ENCODE data around the gene ZRSR2.
"Not testable (repeated sequence)": the region's sequence is repeated elsewhere in the genome, so short reads cannot be mapped to it uniquely, and the experiment has no call there.

Gene ZRSR2

DNA sequence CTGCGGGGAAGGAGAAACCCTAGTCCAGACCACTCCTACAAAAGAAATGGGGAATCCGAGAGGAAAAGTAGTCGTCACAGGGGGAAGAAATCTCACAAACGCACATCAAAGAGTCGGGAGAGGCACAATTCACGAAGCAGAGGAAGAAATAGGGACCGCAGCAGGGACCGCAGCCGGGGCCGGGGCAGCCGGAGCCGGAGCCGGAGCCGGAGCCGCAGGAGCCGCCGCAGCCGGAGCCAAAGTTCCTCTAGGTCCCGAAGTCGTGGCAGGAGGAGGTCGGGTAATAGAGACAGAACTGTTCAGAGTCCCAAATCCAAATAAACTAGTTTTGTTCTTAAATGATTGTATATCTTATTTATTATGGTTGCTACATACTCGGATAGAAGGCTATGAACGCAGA is 32.6 kb downstream of the ZRSR2 start:
- Histone ChIP-seq H2AFZ (ENCODE audit: low read depth, low read length) (no peak overlapping the region), H3K4me2 (ENCODE audit: low read length) (no peak overlapping the region), H3K36me3 (replicated peaks; ENCODE audit: low read depth, low read length) (peaks cover 22% of the 10 kb centered on the region), H3K79me2 (ENCODE audit: low read length) (no peaks in the 10 kb centered on the region), H3K9me3 (ENCODE audit: insufficient read depth, low read length) (no peaks in the 10 kb centered on the region), H3K27ac (ENCODE audit: low read length) (no peak overlapping the region), H3K4me1 (ENCODE audit: low read length) (no peaks in the 10 kb centered on the region), H3K9ac (ENCODE audit: low read length) (no peak overlapping the region), H3K27me3 (ENCODE audit: low read depth, low read length) (no peaks in the 10 kb centered on the region), H3K4me3 (ENCODE audit: low read length) (no peak overlapping the region), H4K20me1 (ENCODE audit: insufficient read depth, low read length) (no peaks in the 10 kb centered on the region)
- no peak for TF ChIP-seq EZH2phosphoT487 (IDR thresholded peaks at IDR 0.05; ENCODE audit: low read depth)
- TF ChIP-seq CTCF (IDR thresholded peaks at IDR 0.05; ENCODE audit: low read depth, low read length), result no peak

- no peaks in the 10 kb centered on the region for H3K4me1 ChIP-seq (ENCODE audit: low read length)
- H3K27ac ChIP-seq (ENCODE audit: low read length), result no peak overlapping the region
- H4K20me1 ChIP-seq (ENCODE audit: insufficient read depth, low read length), result no peaks in the 10 kb centered on the region
- no peak overlapping the region for H3K4me2 ChIP-seq (ENCODE audit: low read length)
- H3K79me2 ChIP-seq (ENCODE audit: low read length), result no peaks in the 10 kb centered on the region
- H3K27me3 ChIP-seq (ENCODE audit: low read depth, low read length), result no peaks in the 10 kb centered on the region
- H3K9me3 ChIP-seq (ENCODE audit: insufficient read depth, low read length), result no peaks in the 10 kb centered on the region
- H3K4me3 ChIP-seq (ENCODE audit: low read length), result no peak overlapping the region
- no peak overlapping the region for H3K9ac ChIP-seq (ENCODE audit: low read length)
- no peak overlapping the region for H2AFZ ChIP-seq (ENCODE audit: low read depth, low read length)
- H3K36me3 ChIP-seq (replicated peaks; ENCODE audit: low read depth, low read length), result peaks cover 23% of the 10 kb centered on the region
- TF ChIP-seq CTCF (IDR thresholded peaks at IDR 0.05; ENCODE audit: low read depth, low read length) (no peak), EZH2phosphoT487 (IDR thresholded peaks at IDR 0.05; ENCODE audit: low read depth) (no peak)
Measured at GRCh38 chrX:15825936-15826335, 35.7 kb downstream of the ZRSR2 start.

GRCh38 chrX:15829217-15829616 is 38.9 kb downstream of the ZRSR2 start:
- Histone ChIP-seq H3K36me3 (replicated peaks; ENCODE audit: low read depth, low read length) (peaks cover 18% of the 10 kb centered on the region), H3K27ac (ENCODE audit: low read length) (no peak overlapping the region), H3K27me3 (ENCODE audit: low read depth, low read length) (no peaks in the 10 kb centered on the region), H3K4me2 (ENCODE audit: low read length) (no peak overlapping the region), H4K20me1 (ENCODE audit: insufficient read depth, low read length) (no peaks in the 10 kb centered on the region), H2AFZ (ENCODE audit: low read depth, low read length) (no peak overlapping the region), H3K9me3 (ENCODE audit: insufficient read depth, low read length) (no peaks in the 10 kb centered on the region), H3K4me1 (ENCODE audit: low read length) (no peaks in the 10 kb centered on the region), H3K79me2 (ENCODE audit: low read length) (no peaks in the 10 kb centered on the region), H3K9ac (ENCODE audit: low read length) (no peak overlapping the region), H3K4me3 (ENCODE audit: low read length) (no peak overlapping the region)
- TF ChIP-seq EZH2phosphoT487 (IDR thresholded peaks at IDR 0.05; ENCODE audit: low read depth), result no peak
- no peak for TF ChIP-seq CTCF (IDR thresholded peaks at IDR 0.05; ENCODE audit: low read depth, low read length)

- not testable (repeated sequence) for H4K20me1 ChIP-seq (ENCODE audit: insufficient read depth, low read length); H3K4me1 ChIP-seq (ENCODE audit: low read length); H3K9ac ChIP-seq (ENCODE audit: low read length); H3K4me2 ChIP-seq (ENCODE audit: low read length); H3K79me2 ChIP-seq (ENCODE audit: low read length); H3K27ac ChIP-seq (ENCODE audit: low read length); H3K9me3 ChIP-seq (ENCODE audit: insufficient read depth, low read length); H3K4me3 ChIP-seq (ENCODE audit: low read length); H3K27me3 ChIP-seq (ENCODE audit: low read depth, low read length); H2AFZ ChIP-seq (ENCODE audit: low read depth, low read length)
- H3K36me3 ChIP-seq (replicated peaks; ENCODE audit: low read depth, low read length), result peaks cover 18% of the 10 kb centered on the region
Measured at GRCh38 chrX:15831347-15831746, 41.1 kb downstream of the ZRSR2 start.

GRCh38 chrX:15834053-15834452 is 43.8 kb downstream of the ZRSR2 start:
- H4K20me1 ChIP-seq (ENCODE audit: insufficient read depth, low read length), result no peaks in the 10 kb centered on the region
- no peaks in the 10 kb centered on the region for H3K9me3 ChIP-seq (ENCODE audit: insufficient read depth, low read length)
- H3K36me3 ChIP-seq (replicated peaks; ENCODE audit: low read depth, low read length), result peaks cover 2% of the 10 kb centered on the region
- TF ChIP-seq EZH2phosphoT487 (IDR thresholded peaks at IDR 0.05; ENCODE audit: low read depth) (no peak), CTCF (IDR thresholded peaks at IDR 0.05; ENCODE audit: low read depth, low read length) (no peak)
- H3K27ac ChIP-seq (ENCODE audit: low read length), result no peak overlapping the region
- no peak overlapping the region for H3K4me2 ChIP-seq (ENCODE audit: low read length)
- no peak overlapping the region for H3K4me3 ChIP-seq (ENCODE audit: low read length)
- no peaks in the 10 kb centered on the region for H3K79me2 ChIP-seq (ENCODE audit: low read length)
- H3K9ac ChIP-seq (ENCODE audit: low read length), result no peak overlapping the region
- no peaks in the 10 kb centered on the region for H3K27me3 ChIP-seq (ENCODE audit: low read depth, low read length)
- no peak overlapping the region for H2AFZ ChIP-seq (ENCODE audit: low read depth, low read length)
- no peaks in the 10 kb centered on the region for H3K4me1 ChIP-seq (ENCODE audit: low read length)

Measured in OCI-LY3 (cell line).